NCI-H1048 (cell line): Measurements from ENCODE around the gene ABCC4.

Source experiments
- DNase-seq: peaks from one replicate; lab custom pipeline; 2025; lab: John Stamatoyannopoulos, UW

ABCC4 gene

GRCh38 chr13:95113601-95114000 lies 187.7 kb downstream of the ABCC4 start:
- DNase-seq, result no peak

GRCh38 chr13:95112883-95113282 lies 188.4 kb downstream of the ABCC4 start:
- DNase-seq, result no peak

- no peak for DNase-seq
Observed at GRCh38 chr13:95111608-95112007, 189.6 kb downstream of the ABCC4 start.

GRCh38 chr13:95106562-95106961 lies 194.7 kb downstream of the ABCC4 start:
- no peak for DNase-seq

- no peak for DNase-seq
Observed at GRCh38 chr13:95100525-95101433, 200.5 kb downstream of the ABCC4 start.

GRCh38 chr13:95099541-95099940 lies 201.7 kb downstream of the ABCC4 start:
- no peak for DNase-seq

GRCh38 chr13:95098916-95099315 lies 202.3 kb downstream of the ABCC4 start:
- DNase-seq, result no peak

- DNase-seq, result no peak
Observed at GRCh38 chr13:95091755-95092154, 209.5 kb downstream of the ABCC4 start.

- no peak for DNase-seq
Observed at GRCh38 chr13:95087746-95088305, 213.4 kb downstream of the ABCC4 start.

- DNase-seq, result no peak
Observed at GRCh38 chr13:95086761-95087160, 214.5 kb downstream of the ABCC4 start.

- DNase-seq, result no peak
Observed at GRCh38 chr13:95083758-95084157, 217.5 kb downstream of the ABCC4 start.

GRCh38 chr13:95083066-95083465 lies 218.2 kb downstream of the ABCC4 start:
- no peak for DNase-seq

- no peak for DNase-seq
Observed at GRCh38 chr13:95075506-95075905, 225.7 kb downstream of the ABCC4 start.

GRCh38 chr13:95074820-95075219 lies 226.4 kb downstream of the ABCC4 start:
- DNase-seq, result no peak

- DNase-seq, result no peak
Observed at GRCh38 chr13:95073747-95074311, 227.4 kb downstream of the ABCC4 start.

GRCh38 chr13:95067303-95067702 lies 233.9 kb downstream of the ABCC4 start:
- DNase-seq, result no peak

- no peak for DNase-seq
Observed at GRCh38 chr13:95060014-95060519, 241.2 kb downstream of the ABCC4 start.

- DNase-seq, result no peak
Observed at GRCh38 chr13:95059306-95059705, 241.9 kb downstream of the ABCC4 start.

- DNase-seq, result no peak
Observed at GRCh38 chr13:95058680-95059079, 242.6 kb downstream of the ABCC4 start.

- DNase-seq, result no peak
Observed at GRCh38 chr13:95056266-95056665, 245.0 kb downstream of the ABCC4 start.

- no peak for DNase-seq
Observed at GRCh38 chr13:95050800-95051615, 250.2 kb downstream of the ABCC4 start.

GRCh38 chr13:95049772-95050171 lies 251.5 kb downstream of the ABCC4 start:
- DNase-seq, result no peak
